SJSA1 (cell line): ENCODE measurements around the gene GAB2. TPM values are rescaled to one million over a fixed set of nuclear protein-coding genes. Genes with fewer than 3 reads are reported as not detected.
A peak's percentile ranks its signal among the peaks of the same experiment; 100 is the strongest.
"Not testable (repeated sequence)": the region's sequence is repeated elsewhere in the genome, so short reads cannot be mapped to it uniquely, and the experiment has no call there.

ENCODE experiments used
- DNase-seq, 2 experiments: peaks; one replicate each; pipeline ENCODE4 v3.0.0-alpha.2; 2015 to 2020; ENCODE audit warnings: low spot score in 2 of 2, low read depth in 1 of 2
- H3K27ac ChIP-seq: fragments of 250-450 bp; sonication (Bioruptor Pico); 2 replicates; pipeline ENCODE4 v1.5.1; 2020; ENCODE audit warnings: mild to moderate bottlenecking, moderate library complexity
- H3K27me3 ChIP-seq: fragments of 250-450 bp; sonication (Bioruptor Pico); replicated peaks from 2 replicates; pipeline ENCODE4 v1.5.1; 2020; ENCODE audit warnings: mild to moderate bottlenecking, moderate library complexity
- H3K36me3 ChIP-seq: fragments of 250-450 bp; sonication (Bioruptor Pico); 2 replicates; pipeline ENCODE4 v1.5.1; 2020; ENCODE audit warnings: mild to moderate bottlenecking
- H3K4me1 ChIP-seq: fragments of 250-450 bp; sonication (Bioruptor Pico); replicated peaks from 2 replicates; pipeline ENCODE4 v1.6.1; 2021; ENCODE audit warnings: mild to moderate bottlenecking
- H3K4me3 ChIP-seq: fragments of 250-450 bp; sonication (Bioruptor Pico); 2 replicates; pipeline ENCODE4 v1.5.1; 2020; ENCODE audit warnings: mild to moderate bottlenecking
- H3K9me3 ChIP-seq: fragments of 250-450 bp; sonication (Bioruptor Pico); replicated peaks from 2 replicates; pipeline ENCODE4 v1.5.1; 2020; ENCODE audit warnings: mild to moderate bottlenecking
- total RNA-seq: library from RNA; depleted of rRNA; stranded (reverse); fragments of >200 nt; shearing (Covaris generic); gene quantifications from 2 replicates; pipeline ENCODE4 v1.2.3, GENCODE V29; 2014

Gene GAB2
- total RNA-seq, 1 experiment from 2014 or later = 3.2 TPM

- H3K27me3 ChIP-seq, DNase-seq, H3K27ac ChIP-seq, H3K4me3 ChIP-seq, H3K9me3 ChIP-seq, H3K36me3 ChIP-seq, H3K4me1 ChIP-seq: not testable (repeated sequence)
Observed at GRCh38 chr11:78357425-78357824, 60.2 kb downstream of the GAB2 start.

GRCh38 chr11:78355742-78356141 is 61.9 kb downstream of the GAB2 start:
- not testable (repeated sequence) for H3K27ac ChIP-seq, H3K4me3 ChIP-seq, H3K36me3 ChIP-seq, H3K27me3 ChIP-seq, H3K4me1 ChIP-seq, H3K9me3 ChIP-seq, DNase-seq

GRCh38 chr11:78355309-78355705 is 62.3 kb downstream of the GAB2 start:
- DNase-seq = no peak
- H3K27ac ChIP-seq = no peak overlapping the region

GRCh38 chr11:78354408-78355308 is 63.0 kb downstream of the GAB2 start:
- Histone ChIP-seq H3K27me3 (no peaks in the 10 kb centered on the region), H3K4me1 (peaks cover 8% of the 10 kb centered on the region), H3K36me3 (no peaks in the 10 kb centered on the region), H3K9me3 (no peaks in the 10 kb centered on the region), H3K27ac (no peak overlapping the region), H3K4me3 (no peak overlapping the region)
- no peak for DNase-seq

More at GRCh38 chr11:78355309-78355705, 62.3 kb downstream of the GAB2 start:
- no peaks in the 10 kb centered on the region for H3K9me3 ChIP-seq
- no peaks in the 10 kb centered on the region for H3K27me3 ChIP-seq
- H3K4me3 ChIP-seq = no peak overlapping the region
- H3K36me3 ChIP-seq = no peaks in the 10 kb centered on the region
- H3K4me1 ChIP-seq = peaks cover 7% of the 10 kb centered on the region

GRCh38 chr11:78351979-78352841 is 65.4 kb downstream of the GAB2 start:
- no peak for DNase-seq
- H3K27ac ChIP-seq = no peak overlapping the region

GRCh38 chr11:78351193-78351592 is 66.4 kb downstream of the GAB2 start:
- no peak overlapping the region for H3K27ac ChIP-seq
- no peak for DNase-seq

More at GRCh38 chr11:78351979-78352841, 65.4 kb downstream of the GAB2 start:
- Histone ChIP-seq H3K4me3 (no peak overlapping the region), H3K27me3 (no peaks in the 10 kb centered on the region), H3K4me1 (peaks cover 8% of the 10 kb centered on the region), H3K36me3 (no peaks in the 10 kb centered on the region), H3K9me3 (no peaks in the 10 kb centered on the region)

GRCh38 chr11:78350646-78351165 is 66.9 kb downstream of the GAB2 start:
- peak in 1 of 2 experiments; percentile 21 for DNase-seq
- H3K27ac ChIP-seq = peak overlapping the region; percentile 56
- no peaks in the 10 kb centered on the region for H3K36me3 ChIP-seq
- no peaks in the 10 kb centered on the region for H3K9me3 ChIP-seq
- peak overlapping the region; percentile 5; the same call in 1 of the 2 replicates for H3K4me3 ChIP-seq
- no peaks in the 10 kb centered on the region for H3K27me3 ChIP-seq
- H3K4me1 ChIP-seq = peaks cover 8% of the 10 kb centered on the region

More at GRCh38 chr11:78351193-78351592, 66.4 kb downstream of the GAB2 start:
- H3K27me3 ChIP-seq = no peaks in the 10 kb centered on the region
- no peak overlapping the region for H3K4me3 ChIP-seq
- peaks cover 8% of the 10 kb centered on the region for H3K4me1 ChIP-seq
- no peaks in the 10 kb centered on the region for H3K9me3 ChIP-seq
- H3K36me3 ChIP-seq = no peaks in the 10 kb centered on the region

- peak overlapping the region; percentile 5; the same call in 1 of the 2 replicates for H3K4me3 ChIP-seq
- H3K36me3 ChIP-seq = no peaks in the 10 kb centered on the region
- H3K27ac ChIP-seq = peak overlapping the region; percentile 56
- H3K27me3 ChIP-seq = no peaks in the 10 kb centered on the region
- no peaks in the 10 kb centered on the region for H3K9me3 ChIP-seq
- peak in 1 of 2 experiments; percentile 9 for DNase-seq
- H3K4me1 ChIP-seq = peaks cover 8% of the 10 kb centered on the region
Observed at GRCh38 chr11:78350091-78350645, 67.5 kb downstream of the GAB2 start.

GRCh38 chr11:78349624-78350023 is 68.0 kb downstream of the GAB2 start:
- no peak overlapping the region for H3K4me3 ChIP-seq
- H3K27ac ChIP-seq = peak overlapping the region; percentile 56; the same call in 1 of the 2 replicates
- H3K36me3 ChIP-seq = no peaks in the 10 kb centered on the region
- DNase-seq = no peak
- H3K4me1 ChIP-seq = peaks cover 8% of the 10 kb centered on the region
- no peaks in the 10 kb centered on the region for H3K9me3 ChIP-seq
- no peaks in the 10 kb centered on the region for H3K27me3 ChIP-seq

- Histone ChIP-seq H3K27me3 (no peaks in the 10 kb centered on the region), H3K4me1 (peaks cover 8% of the 10 kb centered on the region), H3K4me3 (no peak overlapping the region), H3K36me3 (no peaks in the 10 kb centered on the region), H3K27ac (no peak overlapping the region), H3K9me3 (no peaks in the 10 kb centered on the region)
- no peak for DNase-seq
Observed at GRCh38 chr11:78349114-78349513, 68.5 kb downstream of the GAB2 start.

GRCh38 chr11:78347956-78348355 is 69.7 kb downstream of the GAB2 start:
- no peaks in the 10 kb centered on the region for H3K9me3 ChIP-seq
- no peaks in the 10 kb centered on the region for H3K27me3 ChIP-seq
- no peak for DNase-seq
- no peak overlapping the region for H3K27ac ChIP-seq
- peaks cover 8% of the 10 kb centered on the region for H3K4me1 ChIP-seq
- no peaks in the 10 kb centered on the region for H3K36me3 ChIP-seq
- H3K4me3 ChIP-seq = no peak overlapping the region

GRCh38 chr11:78346799-78347198 is 70.8 kb downstream of the GAB2 start:
- peaks cover 8% of the 10 kb centered on the region for H3K4me1 ChIP-seq
- no peaks in the 10 kb centered on the region for H3K9me3 ChIP-seq
- H3K27ac ChIP-seq = no peak overlapping the region
- H3K4me3 ChIP-seq = no peak overlapping the region
- no peaks in the 10 kb centered on the region for H3K36me3 ChIP-seq
- no peak for DNase-seq
- no peaks in the 10 kb centered on the region for H3K27me3 ChIP-seq

GRCh38 chr11:78345450-78345849 is 72.2 kb downstream of the GAB2 start:
- Histone ChIP-seq H3K36me3 (no peaks in the 10 kb centered on the region), H3K9me3 (no peaks in the 10 kb centered on the region), H3K27me3 (no peaks in the 10 kb centered on the region), H3K4me1 (peaks cover 3% of the 10 kb centered on the region), H3K4me3 (no peak overlapping the region), H3K27ac (no peak overlapping the region)
- DNase-seq = no peak
